Measurements from ENCODE around the gene USP7. TPM values are rescaled to one million over a fixed set of nuclear protein-coding genes. Genes with fewer than 3 reads are reported as not detected.

Gene USP7
- total RNA-seq, 1 donor from 2014 or later: 41.3 TPM

GRCh38 chr16:8849411-8850011, 114.2 kb downstream of the USP7 start:
- H3K27me3 ChIP-seq (ENCODE audit: control insufficient read depth, insufficient read depth, low read length): no peaks in the 10 kb centered on the region
- TF ChIP-seq, protein P1, sequence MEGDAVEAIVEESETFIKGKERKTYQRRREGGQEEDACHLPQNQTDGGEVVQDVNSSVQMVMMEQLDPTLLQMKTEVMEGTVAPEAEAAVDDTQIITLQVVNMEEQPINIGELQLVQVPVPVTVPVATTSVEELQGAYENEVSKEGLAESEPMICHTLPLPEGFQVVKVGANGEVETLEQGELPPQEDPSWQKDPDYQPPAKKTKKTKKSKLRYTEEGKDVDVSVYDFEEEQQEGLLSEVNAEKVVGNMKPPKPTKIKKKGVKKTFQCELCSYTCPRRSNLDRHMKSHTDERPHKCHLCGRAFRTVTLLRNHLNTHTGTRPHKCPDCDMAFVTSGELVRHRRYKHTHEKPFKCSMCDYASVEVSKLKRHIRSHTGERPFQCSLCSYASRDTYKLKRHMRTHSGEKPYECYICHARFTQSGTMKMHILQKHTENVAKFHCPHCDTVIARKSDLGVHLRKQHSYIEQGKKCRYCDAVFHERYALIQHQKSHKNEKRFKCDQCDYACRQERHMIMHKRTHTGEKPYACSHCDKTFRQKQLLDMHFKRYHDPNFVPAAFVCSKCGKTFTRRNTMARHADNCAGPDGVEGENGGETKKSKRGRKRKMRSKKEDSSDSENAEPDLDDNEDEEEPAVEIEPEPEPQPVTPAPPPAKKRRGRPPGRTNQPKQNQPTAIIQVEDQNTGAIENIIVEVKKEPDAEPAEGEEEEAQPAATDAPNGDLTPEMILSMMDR (IDR thresholded peaks at IDR 0.05; ENCODE audit: insufficient read depth, low read length, severe bottlenecking): no peak
- no peak overlapping the region for H3K4me3 ChIP-seq (ENCODE audit: low read depth, low read length)
- peaks cover 8% of the 10 kb centered on the region for H3K36me3 ChIP-seq (ENCODE audit: control insufficient read depth, insufficient read depth, low read length)
- FAIRE-seq (no peak), DNase-seq (ENCODE audit: low read depth) (no peak)

DNA sequence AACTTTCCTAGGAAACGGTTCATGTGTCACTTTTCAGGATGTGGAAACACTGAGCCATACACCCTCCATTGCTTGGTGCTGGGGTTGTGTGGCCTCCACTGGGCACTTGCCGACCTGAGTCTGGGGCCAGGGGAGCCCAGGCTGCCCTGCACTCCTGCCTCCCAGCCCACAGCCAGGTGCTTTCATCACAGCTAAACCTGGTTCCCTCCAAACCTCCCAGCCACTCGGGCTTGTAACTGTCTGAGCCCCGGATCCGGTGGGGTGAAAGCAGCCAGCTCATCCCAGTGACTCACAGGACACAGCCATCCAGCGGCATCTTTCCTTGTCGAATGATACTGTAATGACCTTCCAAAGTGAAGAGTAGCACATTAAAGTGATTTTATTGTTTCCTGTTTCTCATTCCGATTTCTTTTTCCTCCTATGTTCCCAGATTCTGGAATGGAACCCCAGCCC, 114.7 kb downstream of the USP7 start:
- FAIRE-seq (no peak), DNase-seq (ENCODE audit: low read depth) (peak; percentile 67)
- Histone ChIP-seq H3K4me3 (ENCODE audit: low read depth, low read length) (no peak overlapping the region), H3K36me3 (ENCODE audit: control insufficient read depth, insufficient read depth, low read length) (peaks cover 8% of the 10 kb centered on the region), H3K27me3 (ENCODE audit: control insufficient read depth, insufficient read depth, low read length) (no peaks in the 10 kb centered on the region)
- TF ChIP-seq, protein P1 (IDR thresholded peaks at IDR 0.05; ENCODE audit: insufficient read depth, low read length, severe bottlenecking): no peak

- FAIRE-seq (no peak), DNase-seq (ENCODE audit: low read depth) (no peak)
- TF ChIP-seq, protein P1 (IDR thresholded peaks at IDR 0.05; ENCODE audit: insufficient read depth, low read length, severe bottlenecking): no peak
- Histone ChIP-seq H3K36me3 (ENCODE audit: control insufficient read depth, insufficient read depth, low read length) (peaks cover 8% of the 10 kb centered on the region), H3K27me3 (ENCODE audit: control insufficient read depth, insufficient read depth, low read length) (no peaks in the 10 kb centered on the region), H3K4me3 (ENCODE audit: low read depth, low read length) (no peak overlapping the region)
Observed at GRCh38 chr16:8848231-8848938, 115.3 kb downstream of the USP7 start.

DNA sequence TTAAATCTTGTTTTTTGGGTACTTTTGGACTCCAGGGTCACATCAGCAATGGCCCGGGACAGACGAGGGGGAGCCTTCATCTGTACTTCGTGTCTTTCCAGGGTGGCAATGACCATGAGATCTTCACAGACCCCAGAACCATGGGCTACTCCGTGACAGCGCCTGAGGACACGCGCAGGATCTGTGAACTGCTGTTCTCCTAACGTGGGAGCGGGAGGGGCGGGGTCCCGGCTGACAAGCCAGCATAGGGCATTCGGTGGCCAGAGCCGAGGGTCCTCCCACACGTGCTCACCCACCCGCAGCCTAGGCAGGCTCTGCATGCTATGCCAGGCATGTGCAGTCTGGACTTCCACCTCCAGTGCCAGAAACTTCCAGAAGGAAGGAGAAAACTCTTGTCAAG, 116.1 kb downstream of the USP7 start:
- TF ChIP-seq, protein P1 (IDR thresholded peaks at IDR 0.05; ENCODE audit: insufficient read depth, low read length, severe bottlenecking): no peak
- no peak for DNase-seq (ENCODE audit: low read depth)
- no peak for FAIRE-seq
- Histone ChIP-seq H3K4me3 (ENCODE audit: low read depth, low read length) (no peak overlapping the region), H3K27me3 (ENCODE audit: control insufficient read depth, insufficient read depth, low read length) (no peaks in the 10 kb centered on the region), H3K36me3 (ENCODE audit: control insufficient read depth, insufficient read depth, low read length) (peaks cover 8% of the 10 kb centered on the region)

GRCh38 chr16:8847145-8847544, 116.6 kb downstream of the USP7 start:
- DNase-seq (ENCODE audit: low read depth) (no peak), FAIRE-seq (no peak)
- TF ChIP-seq, protein P1 (IDR thresholded peaks at IDR 0.05; ENCODE audit: insufficient read depth, low read length, severe bottlenecking): no peak
- no peaks in the 10 kb centered on the region for H3K27me3 ChIP-seq (ENCODE audit: control insufficient read depth, insufficient read depth, low read length)
- H3K36me3 ChIP-seq (ENCODE audit: control insufficient read depth, insufficient read depth, low read length): peaks cover 8% of the 10 kb centered on the region
- no peak overlapping the region for H3K4me3 ChIP-seq (ENCODE audit: low read depth, low read length)
